Stimulated activated naive B cell treated with anti-CD40 and anti-IgM and Interleukin-4, amounts not matched to agents 10 μg/mL and 1 μg/mL and 100 μg/mL, for 72 hours (primary cell): ENCODE results near the gene NACC1.
A peak's percentile ranks its signal among the peaks of the same experiment; 100 is the strongest.

Experiments
- ATAC-seq, 2 donors: fragments of 150-1000 bp; cut with Tn5 transposase; replicated peaks; 2 replicates each; pipeline ENCODE4 v1.10.0; 2021; ENCODE audit warnings: moderate library complexity in 1 of 2
- DNase-seq: peaks from one replicate; pipeline ENCODE4 v3.0.0; 2021
- H3K27ac Mint-ChIP-seq: one replicate; pipeline ENCODE4 v1.8.0; 2022; ENCODE audit warnings: mild to moderate bottlenecking, mixed read lengths
- H3K27me3 Mint-ChIP-seq, 2 donors: one replicate each; pipeline ENCODE4 v1.8.0; 2022; ENCODE audit warnings: mixed read lengths in 2 of 2
- H3K36me3 Mint-ChIP-seq, 2 donors: one replicate each; pipeline ENCODE4 v1.8.0; 2022; ENCODE audit warnings: mixed read lengths in 2 of 2, mild to moderate bottlenecking in 1 of 2
- H3K4me1 Mint-ChIP-seq, 2 donors: one replicate each; pipeline ENCODE4 v1.8.0; 2022; ENCODE audit warnings: mixed read lengths in 2 of 2, mild to moderate bottlenecking in 1 of 2
- H3K4me3 Mint-ChIP-seq, 2 donors: one replicate each; pipeline ENCODE4 v1.8.0; 2022; ENCODE audit warnings: mild to moderate bottlenecking in 2 of 2, mixed read lengths in 2 of 2, moderate library complexity in 1 of 2
- H3K9me3 Mint-ChIP-seq, 2 donors: one replicate each; pipeline ENCODE4 v1.8.0; 2022; ENCODE audit warnings: mixed read lengths in 2 of 2, mild to moderate bottlenecking in 1 of 2

Gene NACC1

DNA sequence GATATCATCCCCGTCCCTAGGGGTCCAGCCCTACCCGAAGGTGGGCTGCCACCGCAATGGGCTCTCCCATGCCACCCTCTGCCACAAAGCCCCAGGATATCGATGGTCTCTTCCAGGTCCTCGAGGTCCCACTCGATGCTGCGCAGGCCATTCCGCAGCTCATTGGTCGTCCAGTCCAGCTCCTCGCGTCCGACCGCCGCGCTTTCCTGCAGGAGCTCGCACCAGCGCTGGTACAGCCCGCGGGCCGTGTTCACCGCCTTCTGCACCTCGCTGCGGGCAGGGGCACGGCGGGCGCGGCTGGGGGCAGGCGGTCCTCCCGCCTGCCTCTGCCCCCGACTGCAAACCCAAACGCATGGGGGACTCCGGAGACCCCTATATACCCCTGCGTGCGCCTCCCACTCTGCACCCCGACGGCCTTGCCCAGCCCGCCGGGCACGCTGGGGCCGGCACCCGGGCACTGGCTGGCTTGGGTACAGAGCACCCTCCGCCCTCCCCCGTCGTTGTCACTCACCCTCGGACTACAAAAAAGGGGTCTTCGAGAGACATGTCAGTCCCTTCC, 31.6 kb downstream of the NACC1 start:
- Mint-ChIP-seq H3K36me3 (peaks cover 27 to 33% of the 10 kb centered on the region in 2 donors), H3K9me3 (no peaks in the 10 kb centered on the region), H3K27me3 (peaks cover 0 to 4% of the 10 kb centered on the region in 2 donors), H3K4me3 (peak overlapping the region; percentile 98 to 99), H3K4me1 (peaks cover 27 to 51% of the 10 kb centered on the region in 2 donors), H3K27ac (peak overlapping the region; percentile 99)
- peak; percentile 38 for DNase-seq
- ATAC-seq = peak; percentile 2 to 3

DNA sequence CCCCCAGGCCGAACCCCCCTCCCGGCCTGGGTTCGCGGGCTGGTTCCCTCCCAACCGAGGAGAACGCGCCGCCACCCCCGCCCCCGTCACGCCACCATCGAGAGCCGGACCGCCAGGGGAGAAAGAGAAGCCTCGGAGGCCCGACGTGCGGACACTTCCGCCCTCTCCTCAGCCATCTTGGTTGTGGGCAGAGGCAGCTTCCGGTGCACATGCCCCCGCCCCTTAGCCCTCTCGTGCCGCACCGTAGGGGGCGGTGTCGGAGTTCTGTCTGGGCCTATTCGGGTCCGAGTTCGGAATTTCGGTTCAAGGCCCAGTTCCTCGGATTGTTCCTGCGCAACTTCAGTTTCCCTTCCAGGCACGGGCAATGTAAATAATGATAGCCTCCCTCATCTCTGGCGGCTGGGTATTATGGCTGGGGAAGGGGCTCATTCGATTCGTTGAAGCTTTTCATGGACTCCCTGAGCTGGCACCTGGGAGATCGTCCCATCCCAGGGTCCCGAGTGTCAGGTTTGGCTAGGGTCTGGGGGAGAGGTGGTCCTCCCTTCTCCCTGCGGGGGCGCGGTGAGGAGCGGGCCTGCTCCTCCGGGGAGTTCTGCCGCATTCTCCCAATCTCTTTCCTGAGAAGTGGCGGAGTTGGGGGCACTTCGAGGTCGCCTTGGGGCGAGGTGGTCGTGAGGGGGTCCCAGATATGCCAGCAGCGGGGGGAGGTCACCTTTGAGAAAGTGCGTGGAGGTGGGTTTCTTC, 32.3 kb downstream of the NACC1 start, which contains the start of the genes IER2 and STX10:
IER2 (plus strand) TSS at position 225 of the 744 bp plus-strand sequence. CDS start 2,776 bp downstream, outside the sequence.
STX10 (minus strand) TSS at position 189 of the 744 bp plus-strand sequence. CDS start 202 bp downstream, outside the sequence.
- H3K27me3 Mint-ChIP-seq = peaks cover 0 to 4% of the 10 kb centered on the region in 2 donors
- DNase-seq (peak; percentile 92), ATAC-seq (peak; percentile 45 to 55)
- peaks cover 34 to 40% of the 10 kb centered on the region in 2 donors for H3K36me3 Mint-ChIP-seq
- H3K4me3 Mint-ChIP-seq = peak within 1 kb of the TSS; percentile 98 to 99
- no peaks in the 10 kb centered on the region for H3K9me3 Mint-ChIP-seq
- H3K4me1 Mint-ChIP-seq = peaks cover 29 to 56% of the 10 kb centered on the region in 2 donors
- H3K27ac Mint-ChIP-seq = peak within 1 kb of the TSS; percentile 99

DNA sequence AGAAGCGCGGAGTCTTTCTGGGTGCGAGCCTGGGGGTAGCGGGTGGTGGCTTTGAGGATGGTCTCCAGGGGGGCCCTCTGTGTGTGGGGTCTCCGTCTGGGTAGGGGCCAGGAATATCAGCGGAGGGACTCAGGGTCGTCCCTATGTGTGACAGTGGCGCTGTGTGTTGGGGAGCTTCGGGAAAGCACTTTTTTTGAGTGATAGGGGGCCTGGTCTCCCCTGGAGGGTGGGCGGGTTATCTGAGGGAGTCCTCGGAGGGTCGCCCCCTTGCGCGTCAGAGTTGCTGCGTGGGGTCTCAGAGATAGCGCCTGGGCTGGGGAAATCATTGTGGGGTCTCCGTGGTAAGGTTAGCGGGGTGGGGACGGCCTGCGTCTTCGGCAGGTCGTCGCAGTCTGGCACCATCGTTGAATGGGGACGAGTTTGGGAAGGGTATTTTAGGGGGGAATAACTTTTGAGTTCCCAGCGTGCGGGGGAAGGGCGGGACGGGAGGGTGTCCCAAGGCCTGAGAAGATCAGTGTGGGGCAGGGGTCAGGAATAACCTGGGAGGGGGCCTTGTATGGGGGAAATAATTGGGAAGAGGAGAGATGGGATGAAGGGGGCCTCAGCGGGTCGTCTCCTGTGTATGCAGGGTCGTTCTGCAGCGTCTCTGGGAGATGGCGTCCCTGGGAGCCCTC, 33.0 kb downstream of the NACC1 start:
- Mint-ChIP-seq H3K27ac (peak overlapping the region; percentile 99), H3K4me3 (peak overlapping the region; percentile 98 to 99), H3K27me3 (peaks cover 0 to 4% of the 10 kb centered on the region in 2 donors), H3K36me3 (peaks cover 36 to 40% of the 10 kb centered on the region in 2 donors), H3K4me1 (peaks cover 33 to 63% of the 10 kb centered on the region in 2 donors), H3K9me3 (no peaks in the 10 kb centered on the region)
- ATAC-seq (no peak), DNase-seq (peak; percentile 21)

DNA sequence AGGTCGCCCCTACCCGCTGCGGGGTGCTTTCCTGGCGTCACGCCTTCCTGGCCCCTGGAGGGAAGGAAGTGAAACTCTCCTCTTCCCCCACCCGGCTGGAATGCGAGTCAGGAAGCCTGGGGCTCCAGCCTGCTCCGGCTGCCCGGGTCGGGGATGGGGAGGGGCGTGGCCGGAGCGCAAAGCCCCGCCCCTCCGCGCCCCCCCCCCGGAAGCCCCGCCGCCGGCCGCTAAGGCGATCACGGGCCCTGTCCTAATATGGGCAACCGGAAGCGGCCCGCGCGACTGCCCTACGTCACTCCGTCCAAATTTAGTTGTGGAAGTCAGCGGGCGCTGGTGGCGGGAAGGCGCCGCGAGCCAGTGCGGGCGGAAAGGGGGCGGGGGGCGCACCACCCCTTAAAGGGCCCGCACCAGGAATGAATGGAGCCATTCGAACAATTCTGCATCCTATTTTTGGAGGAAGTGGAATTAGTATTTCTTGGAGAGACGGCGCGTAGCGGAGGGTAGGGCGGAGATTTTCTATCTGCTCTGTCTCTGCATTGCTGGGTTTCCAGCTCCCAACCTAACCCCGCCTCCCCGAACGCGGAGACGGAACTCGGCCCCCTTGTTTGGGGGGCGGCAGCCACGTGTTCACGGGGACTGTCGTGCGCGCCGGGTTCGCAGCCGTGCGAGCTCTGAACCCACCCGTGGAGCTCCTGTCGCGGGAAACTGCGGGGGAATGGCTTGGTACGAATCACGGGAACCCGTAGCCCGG, 33.7 kb downstream of the NACC1 start:
- H3K27me3 Mint-ChIP-seq = peaks cover 0 to 4% of the 10 kb centered on the region in 2 donors
- H3K27ac Mint-ChIP-seq = peak overlapping the region; percentile 99
- ATAC-seq (peak; percentile 37 to 43), DNase-seq (peak; percentile 92)
- no peaks in the 10 kb centered on the region for H3K9me3 Mint-ChIP-seq
- H3K36me3 Mint-ChIP-seq = peaks cover 36 to 40% of the 10 kb centered on the region in 2 donors
- peak overlapping the region; percentile 98 to 99 for H3K4me3 Mint-ChIP-seq
- peaks cover 38 to 67% of the 10 kb centered on the region in 2 donors for H3K4me1 Mint-ChIP-seq

DNA sequence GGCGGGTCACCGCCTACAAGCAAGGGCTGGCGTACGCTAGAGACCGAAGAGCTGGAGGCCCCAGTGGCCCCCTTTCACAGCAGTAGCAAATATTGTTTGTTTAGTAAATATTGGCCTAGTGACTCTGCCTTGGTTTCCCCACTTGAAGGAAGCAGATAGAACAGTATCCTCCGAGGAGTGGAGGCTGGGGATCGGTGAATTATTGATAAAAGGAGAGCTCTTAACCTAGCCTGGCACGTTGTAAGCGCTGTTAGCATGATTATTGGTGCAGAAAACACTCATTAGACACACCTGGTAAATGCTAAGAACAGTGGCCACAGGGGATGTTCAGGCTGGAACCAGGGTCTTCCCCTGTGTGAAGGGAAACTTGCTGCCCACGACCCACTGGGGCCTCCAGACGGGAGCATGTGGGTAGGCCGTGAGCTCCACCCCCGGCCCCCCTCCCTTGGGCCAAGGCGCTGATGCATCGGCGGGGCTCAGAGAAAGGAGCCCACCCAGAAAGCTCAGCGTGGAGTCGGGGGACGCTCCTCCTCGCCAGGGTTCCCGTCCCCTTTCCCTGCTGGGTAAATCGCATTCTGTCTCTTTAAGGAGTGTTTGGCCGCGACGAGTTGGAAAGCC, 34.4 kb downstream of the NACC1 start:
- H3K27me3 Mint-ChIP-seq = peaks cover 0 to 4% of the 10 kb centered on the region in 2 donors
- peak overlapping the region; percentile 98 for H3K27ac Mint-ChIP-seq
- H3K9me3 Mint-ChIP-seq = no peaks in the 10 kb centered on the region
- peaks cover 36 to 40% of the 10 kb centered on the region in 2 donors for H3K36me3 Mint-ChIP-seq
- ATAC-seq (peak; percentile 37 to 42), DNase-seq (no peak)
- peak overlapping the region; percentile 98 to 99 for H3K4me3 Mint-ChIP-seq
- H3K4me1 Mint-ChIP-seq = peaks cover 36 to 67% of the 10 kb centered on the region in 2 donors

DNA sequence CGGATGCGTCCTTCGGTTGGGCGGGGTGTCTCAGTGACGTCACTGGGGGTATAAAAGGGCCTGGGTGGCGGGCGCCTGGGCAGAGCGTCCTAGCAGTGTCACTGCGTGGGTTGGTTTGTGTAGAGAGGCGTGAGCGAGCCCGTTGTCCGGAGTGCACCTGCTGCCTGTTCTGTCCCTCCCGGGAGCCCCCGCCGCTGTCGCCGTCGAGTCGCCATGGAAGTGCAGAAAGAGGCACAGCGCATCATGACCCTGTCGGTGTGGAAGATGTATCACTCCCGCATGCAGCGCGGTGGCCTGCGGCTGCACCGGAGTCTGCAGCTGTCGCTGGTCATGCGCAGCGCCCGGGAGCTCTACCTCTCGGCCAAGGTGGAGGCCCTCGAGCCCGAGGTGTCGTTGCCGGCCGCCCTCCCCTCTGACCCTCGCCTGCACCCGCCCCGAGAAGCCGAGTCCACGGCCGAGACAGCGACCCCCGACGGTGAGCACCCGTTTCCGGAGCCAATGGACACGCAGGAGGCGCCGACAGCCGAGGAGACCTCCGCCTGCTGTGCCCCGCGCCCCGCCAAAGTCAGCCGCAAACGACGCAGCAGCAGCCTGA, 35.0 kb downstream of the NACC1 start:
- peak; percentile 20 to 29 for ATAC-seq
- Mint-ChIP-seq H3K27me3 (peaks cover 0 to 4% of the 10 kb centered on the region in 2 donors), H3K4me1 (peaks cover 41 to 69% of the 10 kb centered on the region in 2 donors), H3K36me3 (peaks cover 36 to 40% of the 10 kb centered on the region in 2 donors), H3K27ac (peak overlapping the region; percentile 98), H3K4me3 (peak overlapping the region; percentile 98 to 99), H3K9me3 (no peaks in the 10 kb centered on the region)
- peak; percentile 96 for DNase-seq

DNA sequence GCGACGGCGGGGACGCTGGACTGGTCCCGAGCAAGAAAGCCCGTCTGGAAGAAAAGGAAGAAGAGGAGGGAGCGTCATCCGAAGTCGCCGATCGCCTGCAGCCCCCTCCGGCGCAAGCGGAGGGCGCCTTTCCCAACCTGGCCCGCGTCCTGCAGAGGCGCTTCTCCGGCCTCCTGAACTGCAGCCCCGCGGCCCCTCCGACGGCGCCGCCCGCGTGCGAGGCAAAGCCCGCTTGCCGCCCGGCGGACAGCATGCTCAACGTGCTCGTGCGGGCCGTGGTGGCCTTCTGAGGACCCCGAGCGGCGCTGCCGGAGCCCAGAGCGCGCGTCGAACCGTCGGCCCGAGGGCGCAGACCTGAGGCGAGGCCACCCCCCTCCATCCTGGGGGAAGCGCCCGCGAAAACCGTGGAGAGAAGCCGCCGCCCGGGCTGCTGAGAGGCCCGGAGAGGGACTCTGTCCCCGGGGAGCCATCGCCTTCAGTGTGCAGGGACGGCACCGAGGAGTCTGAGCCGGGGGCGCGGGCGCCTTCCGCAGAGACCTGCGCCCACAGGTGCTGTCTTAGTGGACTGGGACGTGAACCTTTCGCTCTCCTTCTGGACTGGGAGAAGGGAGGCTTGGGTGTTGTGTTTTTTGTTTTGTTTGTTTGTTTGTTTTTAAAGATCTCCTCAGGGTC, 35.6 kb downstream of the NACC1 start:
- peaks cover 0 to 4% of the 10 kb centered on the region in 2 donors for H3K27me3 Mint-ChIP-seq
- H3K4me1 Mint-ChIP-seq = peaks cover 43 to 69% of the 10 kb centered on the region in 2 donors
- DNase-seq (peak; percentile 22), ATAC-seq (no peak)
- H3K9me3 Mint-ChIP-seq = no peaks in the 10 kb centered on the region
- peak overlapping the region; percentile 98 to 99 for H3K4me3 Mint-ChIP-seq
- H3K27ac Mint-ChIP-seq = peak overlapping the region; percentile 98
- H3K36me3 Mint-ChIP-seq = peaks cover 34 to 40% of the 10 kb centered on the region in 2 donors

DNA sequence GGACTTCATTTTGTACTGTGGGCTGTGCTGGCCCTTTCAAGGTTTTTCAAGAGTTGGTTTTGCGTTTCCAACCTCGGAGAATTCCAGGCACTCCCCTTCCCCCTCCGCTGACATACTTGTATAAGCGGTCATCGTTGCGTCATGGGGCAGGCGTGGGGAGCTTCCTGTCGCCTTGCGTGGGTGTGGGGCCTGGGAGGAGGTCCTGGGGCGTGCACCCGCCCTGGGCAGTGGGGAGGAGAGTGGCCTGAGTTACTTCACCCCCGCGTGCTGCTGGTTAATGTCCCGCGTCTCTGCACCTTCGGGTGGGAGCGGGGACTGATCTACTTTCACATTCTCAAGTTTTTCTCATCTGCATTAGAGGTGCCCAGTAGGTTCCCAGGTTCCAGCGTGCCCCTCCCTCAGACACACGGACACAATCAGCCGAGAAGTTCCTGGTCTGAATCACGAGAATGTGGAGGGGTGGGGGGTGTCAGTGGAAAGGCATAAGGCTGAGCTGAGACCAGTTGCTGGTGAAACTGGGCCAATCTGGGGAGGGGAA, 36.2 kb downstream of the NACC1 start:
- Mint-ChIP-seq H3K4me3 (peak overlapping the region; percentile 98 to 99), H3K36me3 (peaks cover 34 to 40% of the 10 kb centered on the region in 2 donors), H3K27ac (peak overlapping the region; percentile 98), H3K9me3 (no peaks in the 10 kb centered on the region), H3K27me3 (peaks cover 0 to 4% of the 10 kb centered on the region in 2 donors), H3K4me1 (peaks cover 42 to 63% of the 10 kb centered on the region in 2 donors)
- ATAC-seq (no peak), DNase-seq (peak; percentile 72)

DNA sequence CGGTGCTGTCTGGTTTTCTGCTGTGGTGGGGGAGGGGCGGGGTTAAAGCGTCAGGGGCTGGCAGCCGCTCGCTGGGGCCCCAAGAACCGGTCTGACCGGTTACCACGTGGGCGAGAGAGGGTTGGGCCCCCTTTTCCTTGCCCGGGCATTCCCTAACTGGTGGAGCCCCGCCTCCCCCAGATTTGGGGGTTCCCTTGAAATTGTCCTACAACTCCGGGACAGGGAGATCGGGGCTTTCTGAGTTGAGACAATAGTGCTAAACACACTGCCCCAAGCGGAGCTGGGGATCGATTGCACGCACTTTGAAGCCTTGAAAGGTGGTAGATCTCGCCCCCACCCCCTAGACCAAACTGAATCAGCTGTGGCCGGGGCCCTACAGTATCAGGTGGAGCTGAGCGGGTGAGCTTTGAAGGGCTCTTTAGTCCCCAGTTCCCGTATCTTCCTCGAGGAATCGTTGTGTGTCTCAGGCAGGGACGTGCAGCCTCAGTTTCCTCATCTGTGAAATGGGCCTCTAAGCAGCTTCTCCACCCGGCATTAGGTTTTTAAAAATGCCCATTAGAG, 36.9 kb downstream of the NACC1 start:
- Mint-ChIP-seq H3K27ac (peak overlapping the region; percentile 98), H3K27me3 (peaks cover 0 to 4% of the 10 kb centered on the region in 2 donors), H3K36me3 (peaks cover 34 to 40% of the 10 kb centered on the region in 2 donors), H3K4me3 (peak overlapping the region; percentile 98 to 99), H3K4me1 (peaks cover 41 to 62% of the 10 kb centered on the region in 2 donors), H3K9me3 (no peaks in the 10 kb centered on the region)
- ATAC-seq (peak; percentile 21 to 22), DNase-seq (peak; percentile 86)

DNA sequence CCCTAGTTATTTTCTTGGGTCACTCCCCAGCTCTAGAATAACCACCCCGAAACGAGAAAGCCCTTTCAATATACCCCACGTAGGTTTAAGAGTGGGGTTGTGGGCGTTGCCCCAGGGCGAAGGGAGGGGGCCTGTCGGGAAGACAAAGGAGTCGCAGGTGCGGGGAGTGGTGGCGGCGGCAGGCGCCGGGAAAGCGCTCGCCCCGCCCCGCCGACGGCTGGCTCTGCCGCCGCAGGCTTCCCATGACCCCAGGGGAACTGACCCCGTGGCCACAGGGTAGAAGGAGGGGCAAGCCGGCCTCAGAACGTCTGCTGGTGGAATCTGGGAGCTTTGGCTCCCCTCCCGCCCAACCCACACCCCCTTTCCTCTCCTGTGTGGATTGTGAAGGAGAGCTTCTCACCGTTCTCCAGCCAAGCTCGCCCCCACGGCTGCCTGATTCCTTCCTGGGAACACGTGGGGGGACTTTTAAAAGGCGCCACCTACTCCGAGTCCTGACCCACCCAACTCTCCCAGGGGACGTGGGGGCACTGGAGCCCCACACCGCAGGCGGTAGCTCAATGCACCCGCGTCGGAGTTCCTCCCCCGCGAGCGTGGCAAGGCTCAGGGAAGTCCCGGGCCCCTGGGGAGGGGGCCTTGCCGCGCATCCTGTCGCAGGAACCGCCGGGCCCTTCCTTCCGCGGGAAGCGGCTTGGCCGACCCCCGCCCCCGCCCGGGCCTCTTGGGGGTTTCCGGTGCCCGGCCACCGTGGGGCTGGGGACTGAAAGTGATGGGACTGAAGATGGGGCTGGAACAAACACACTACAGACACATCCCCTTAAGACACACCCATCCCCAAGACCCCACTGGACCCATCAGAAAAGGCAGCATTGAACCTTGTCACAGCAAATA, 37.7 kb downstream of the NACC1 start:
- no peaks in the 10 kb centered on the region for H3K9me3 Mint-ChIP-seq
- peaks cover 41 to 69% of the 10 kb centered on the region in 2 donors for H3K4me1 Mint-ChIP-seq
- H3K36me3 Mint-ChIP-seq = peaks cover 32 to 36% of the 10 kb centered on the region in 2 donors
- ATAC-seq = peak; percentile 36 to 49
- peak; percentile 98 for DNase-seq
- H3K27ac Mint-ChIP-seq = peak overlapping the region; percentile 98
- peaks cover 0 to 4% of the 10 kb centered on the region in 2 donors for H3K27me3 Mint-ChIP-seq
- peak overlapping the region; percentile 98 to 99 for H3K4me3 Mint-ChIP-seq

DNA sequence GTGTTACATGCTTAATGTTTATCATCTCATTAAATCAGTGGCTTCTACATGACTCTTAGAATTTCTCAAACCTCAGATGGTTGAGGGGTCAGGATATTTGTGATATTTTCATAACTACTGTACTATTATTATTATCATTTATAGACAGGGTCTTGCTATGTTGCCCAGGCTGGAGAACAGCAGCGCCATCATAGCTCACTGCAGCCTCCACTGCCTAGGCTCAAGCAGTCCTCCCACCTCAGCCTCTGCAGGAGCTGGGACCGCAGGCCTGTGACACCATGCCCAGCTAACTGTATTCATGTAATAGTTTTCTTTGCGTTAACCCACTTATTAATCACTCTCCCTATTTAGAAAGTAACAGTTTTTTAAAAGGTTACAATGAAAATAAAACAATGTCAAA, 41.6 kb downstream of the NACC1 start:
- DNase-seq = no peak
- no peak for ATAC-seq
- no peaks in the 10 kb centered on the region for H3K9me3 Mint-ChIP-seq
- peaks cover 7 to 9% of the 10 kb centered on the region in 2 donors for H3K36me3 Mint-ChIP-seq
- H3K27me3 Mint-ChIP-seq = no peaks in the 10 kb centered on the region
- peak overlapping the region; percentile 82 for H3K27ac Mint-ChIP-seq
- no peak overlapping the region for H3K4me3 Mint-ChIP-seq
- H3K4me1 Mint-ChIP-seq = peaks cover 48 to 80% of the 10 kb centered on the region in 2 donors
